ENCODE data around the gene TEX53.

The TEX53 gene

GRCh38 chr9:114680259-114681001 is 22.8 kb upstream of the TEX53 start:
- DNase-seq (ENCODE audit: low read depth in 2 of 2), result no peak

- no peak for DNase-seq (ENCODE audit: low read depth in 2 of 2)
These were observed 21.2 kb upstream of the TEX53 start for GRCh38 chr9:114678795-114679194.

- DNase-seq (ENCODE audit: low read depth in 2 of 2), result no peak
These were observed 20.5 kb upstream of the TEX53 start for GRCh38 chr9:114678130-114678529.

GRCh38 chr9:114677418-114677817 is 19.8 kb upstream of the TEX53 start:
- DNase-seq (ENCODE audit: low read depth in 2 of 2), result no peak

- no peak for DNase-seq (ENCODE audit: low read depth in 2 of 2)
These were observed 19.3 kb upstream of the TEX53 start for GRCh38 chr9:114676901-114677300.

- no peak for DNase-seq (ENCODE audit: low read depth in 2 of 2)
These were observed 17.4 kb upstream of the TEX53 start for GRCh38 chr9:114674798-114675540.

- no peak for DNase-seq (ENCODE audit: low read depth in 2 of 2)
These were observed 16.6 kb upstream of the TEX53 start for GRCh38 chr9:114674076-114674797.

GRCh38 chr9:114671605-114672004 is 14.0 kb upstream of the TEX53 start:
- DNase-seq (ENCODE audit: low read depth in 2 of 2), result no peak

GRCh38 chr9:114669961-114670360 is 12.4 kb upstream of the TEX53 start:
- no peak for DNase-seq (ENCODE audit: low read depth in 2 of 2)

GRCh38 chr9:114668146-114668545 is 10.5 kb upstream of the TEX53 start:
- no peak for DNase-seq (ENCODE audit: low read depth in 2 of 2)

- DNase-seq (ENCODE audit: low read depth in 2 of 2), result no peak
These were observed 9.2 kb upstream of the TEX53 start for GRCh38 chr9:114666851-114667250.

- DNase-seq (ENCODE audit: low read depth in 2 of 2), result no peak
These were observed 8.8 kb upstream of the TEX53 start for GRCh38 chr9:114666401-114666800.

GRCh38 chr9:114664181-114664580 is 6.6 kb upstream of the TEX53 start:
- no peak for DNase-seq (ENCODE audit: low read depth in 2 of 2)

- peak; percentile 45 to 54 for DNase-seq (ENCODE audit: low read depth in 2 of 2)
These were observed 4.7 kb upstream of the TEX53 start for GRCh38 chr9:114662081-114662989.

GRCh38 chr9:114656301-114656700 is 1.3 kb downstream of the TEX53 start:
- DNase-seq (ENCODE audit: low read depth in 2 of 2), result no peak

GRCh38 chr9:114655689-114656088 is 1.9 kb downstream of the TEX53 start:
- DNase-seq (ENCODE audit: low read depth in 2 of 2), result no peak

- peak; percentile 52 to 69 for DNase-seq (ENCODE audit: low read depth in 2 of 2)
These were observed 3.9 kb downstream of the TEX53 start for GRCh38 chr9:114653556-114654159.

GRCh38 chr9:114652776-114653555 is 4.6 kb downstream of the TEX53 start:
- no peak for DNase-seq (ENCODE audit: low read depth in 2 of 2)

- DNase-seq (ENCODE audit: low read depth in 2 of 2), result no peak
These were observed 13.7 kb downstream of the TEX53 start for GRCh38 chr9:114643896-114644295.

GRCh38 chr9:114643001-114643400 is 14.6 kb downstream of the TEX53 start:
- DNase-seq (ENCODE audit: low read depth in 2 of 2), result no peak
